Mammary epithelial cell (primary cell): Measurements from ENCODE around the gene ARNT2.

Source experiments
- EZH2 ChIP-seq: IDR thresholded peaks from 2 replicates; pipeline ENCODE4 v1.6.1; 2012; ENCODE audit warnings: low read length, inconsistent platforms, borderline replicate concordance
- TF ChIP-seq, protein P1 (sequence below), 2 donors: IDR thresholded peaks in 1 of 2; conservative IDR thresholded peaks in 1 of 2; 2 replicates each; pipeline ENCODE4 v1.5.1; 2011 to 2012; ENCODE audit warnings: inconsistent platforms in 2 of 2, low read length in 2 of 2, mild to moderate bottlenecking in 2 of 2, control low read depth in 1 of 2, low read depth in 1 of 2; ENCODE audit not compliant: insufficient read depth in 1 of 2; ENCODE audit errors: extremely low read depth in 1 of 2

DNA sequence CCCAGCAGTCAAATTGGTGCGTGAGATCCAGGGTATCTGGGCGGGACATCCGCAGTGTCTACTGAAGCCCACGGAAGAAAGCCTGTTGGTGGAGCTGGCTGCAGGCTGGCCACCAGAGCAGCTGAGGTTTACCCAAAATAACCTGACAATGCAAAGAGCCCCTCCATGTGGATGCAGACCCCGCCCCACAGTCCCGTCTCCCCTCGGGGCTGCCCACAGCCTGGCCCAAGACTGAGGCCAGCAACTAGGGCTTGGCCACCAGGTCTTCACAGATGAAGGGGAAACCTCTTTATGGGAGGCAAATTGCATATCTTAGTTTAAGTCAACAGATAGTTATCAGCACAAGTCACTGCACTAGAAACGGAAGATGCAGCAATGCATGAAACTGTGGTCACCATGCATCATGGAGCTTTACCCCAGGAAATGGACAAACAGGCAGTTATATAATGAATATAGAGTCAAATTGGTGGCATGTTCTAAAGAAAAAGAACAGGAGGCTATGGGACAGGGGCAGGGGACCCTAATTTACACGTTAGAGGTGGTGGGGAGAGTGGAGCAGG, 86.3 kb downstream of the ARNT2 start:
- TF ChIP-seq EZH2: no peak
- TF ChIP-seq, protein P1, sequence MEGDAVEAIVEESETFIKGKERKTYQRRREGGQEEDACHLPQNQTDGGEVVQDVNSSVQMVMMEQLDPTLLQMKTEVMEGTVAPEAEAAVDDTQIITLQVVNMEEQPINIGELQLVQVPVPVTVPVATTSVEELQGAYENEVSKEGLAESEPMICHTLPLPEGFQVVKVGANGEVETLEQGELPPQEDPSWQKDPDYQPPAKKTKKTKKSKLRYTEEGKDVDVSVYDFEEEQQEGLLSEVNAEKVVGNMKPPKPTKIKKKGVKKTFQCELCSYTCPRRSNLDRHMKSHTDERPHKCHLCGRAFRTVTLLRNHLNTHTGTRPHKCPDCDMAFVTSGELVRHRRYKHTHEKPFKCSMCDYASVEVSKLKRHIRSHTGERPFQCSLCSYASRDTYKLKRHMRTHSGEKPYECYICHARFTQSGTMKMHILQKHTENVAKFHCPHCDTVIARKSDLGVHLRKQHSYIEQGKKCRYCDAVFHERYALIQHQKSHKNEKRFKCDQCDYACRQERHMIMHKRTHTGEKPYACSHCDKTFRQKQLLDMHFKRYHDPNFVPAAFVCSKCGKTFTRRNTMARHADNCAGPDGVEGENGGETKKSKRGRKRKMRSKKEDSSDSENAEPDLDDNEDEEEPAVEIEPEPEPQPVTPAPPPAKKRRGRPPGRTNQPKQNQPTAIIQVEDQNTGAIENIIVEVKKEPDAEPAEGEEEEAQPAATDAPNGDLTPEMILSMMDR (conservative IDR thresholded peaks at IDR 0.05 in 1 of 2, IDR thresholded peaks at IDR 0.05 in 1 of 2; ENCODE audit: extremely low read depth in 1 of 2, insufficient read depth in 1 of 2, low read depth in 1 of 2, low read length in 2 of 2): no peak
